Astrocyte (in vitro differentiated cells and primary cell): ENCODE measurements around the gene BEST3. TPM values are rescaled to one million over a fixed set of nuclear protein-coding genes. Genes with fewer than 3 reads are reported as not detected.

Source experiments
- DNase-seq: peaks from one replicate; pipeline ENCODE4 v3.0.0-alpha.2; 2010; ENCODE audit warnings: low read depth
- FAIRE-seq: peaks from 2 replicates; lab custom pipeline; 2011; peaks lifted over from hg19 to GRCh38; lab: Jason Lieb, UNC
- H2AFZ ChIP-seq: 2 replicates; pipeline ENCODE4 v1.6.0; 2012; ENCODE audit warnings: low read depth, low read length, inconsistent platforms
- H3K27ac ChIP-seq: 2 replicates; pipeline ENCODE4 v1.5.1; 2011; ENCODE audit warnings: low read depth, low read length, inconsistent platforms
- H3K27me3 ChIP-seq: 2 replicates; pipeline ENCODE4 v1.6.0; 2011; ENCODE audit warnings: low read length, inconsistent platforms; ENCODE audit not compliant: insufficient read depth
- H3K36me3 ChIP-seq: 2 replicates; pipeline ENCODE4 v1.5.1; 2011; ENCODE audit warnings: low read length, inconsistent platforms; ENCODE audit not compliant: insufficient read depth
- H3K4me1 ChIP-seq: 2 replicates; pipeline ENCODE4 v1.5.1; 2011; ENCODE audit warnings: low read length, inconsistent platforms; ENCODE audit not compliant: insufficient read depth
- H3K4me2 ChIP-seq: 2 replicates; pipeline ENCODE4 v1.6.0; 2012; ENCODE audit warnings: low read length, inconsistent platforms
- H3K4me3 ChIP-seq: 2 replicates; pipeline ENCODE4 v1.5.1; 2011; ENCODE audit warnings: low read depth, mild to moderate bottlenecking, low read length, inconsistent platforms; ENCODE audit not compliant: insufficient read depth
- H3K79me2 ChIP-seq: 2 replicates; pipeline ENCODE4 v1.6.0; 2012; ENCODE audit warnings: mild to moderate bottlenecking, low read length, inconsistent platforms; ENCODE audit not compliant: insufficient read depth
- H3K9ac ChIP-seq: 2 replicates; pipeline ENCODE4 v1.6.0; 2012; ENCODE audit warnings: mild to moderate bottlenecking, low read length, inconsistent platforms
- H3K9me3 ChIP-seq: 2 replicates; pipeline ENCODE4 v1.5.1; 2012; ENCODE audit warnings: low read depth, mild to moderate bottlenecking, low read length, inconsistent platforms; ENCODE audit not compliant: insufficient read depth
- H4K20me1 ChIP-seq: 2 replicates; pipeline ENCODE4 v1.6.0; 2012; ENCODE audit warnings: low read length, inconsistent platforms; ENCODE audit not compliant: insufficient read depth
- H3K27ac Mint-ChIP-seq: one replicate; pipeline ENCODE4 v1.8.0; 2021; ENCODE audit warnings: mild to moderate bottlenecking, mixed read lengths; ENCODE audit not compliant: unreplicated experiment
- H3K27me3 Mint-ChIP-seq: one replicate; pipeline ENCODE4 v1.8.0; 2021; ENCODE audit warnings: low read depth, mixed read lengths; ENCODE audit not compliant: unreplicated experiment
- H3K36me3 Mint-ChIP-seq: one replicate; pipeline ENCODE4 v1.8.0; 2021; ENCODE audit warnings: low read depth, mixed read lengths; ENCODE audit not compliant: unreplicated experiment
- H3K4me1 Mint-ChIP-seq: one replicate; pipeline ENCODE4 v1.8.0; 2021; ENCODE audit warnings: low read depth, mixed read lengths; ENCODE audit not compliant: unreplicated experiment
- H3K4me3 Mint-ChIP-seq: one replicate; pipeline ENCODE4 v1.8.0; 2021; ENCODE audit warnings: mild to moderate bottlenecking, moderate library complexity, mixed read lengths; ENCODE audit not compliant: unreplicated experiment
- H3K9me3 Mint-ChIP-seq: one replicate; pipeline ENCODE4 v1.8.0; 2021; ENCODE audit warnings: mild to moderate bottlenecking, mixed read lengths; ENCODE audit not compliant: unreplicated experiment
- CTCF ChIP-seq: IDR thresholded peaks from 2 replicates; pipeline ENCODE4 v1.5.1; 2011; ENCODE audit warnings: low read depth, mild to moderate bottlenecking, inconsistent platforms, low read length, moderate library complexity; ENCODE audit not compliant: insufficient read depth
- EZH2 ChIP-seq: IDR thresholded peaks from 2 replicates; pipeline ENCODE4 v1.6.1; 2012; ENCODE audit warnings: mild to moderate bottlenecking, low read length, inconsistent platforms; ENCODE audit not compliant: insufficient read depth
- total RNA-seq: library from RNA; stranded (reverse); gene quantifications from 2 replicates; pipeline ENCODE4 v1.2.1, GENCODE V29; 2021

The BEST3 gene
- total RNA-seq, 1 donor from 2014 or later = 1.2 TPM

GRCh38 chr12:69663726-69664125 is 35.4 kb downstream of the BEST3 start:
- Mint-ChIP-seq H3K36me3 (no peaks in the 10 kb centered on the region), H3K4me3 (no peak overlapping the region), H3K27me3 (no peaks in the 10 kb centered on the region), H3K27ac (peak overlapping the region; percentile 38), H3K4me1 (peaks cover 5% of the 10 kb centered on the region), H3K9me3 (peaks cover 2% of the 10 kb centered on the region)
- Histone ChIP-seq H3K4me2 (no peak overlapping the region), H3K79me2 (no peaks in the 10 kb centered on the region), H3K27ac (no peak overlapping the region), H3K9ac (no peak overlapping the region), H3K4me1 (no peaks in the 10 kb centered on the region), H3K9me3 (no peaks in the 10 kb centered on the region), H3K27me3 (no peaks in the 10 kb centered on the region), H2AFZ (no peak overlapping the region), H3K36me3 (no peaks in the 10 kb centered on the region), H4K20me1 (no peaks in the 10 kb centered on the region), H3K4me3 (no peak overlapping the region)
- DNase-seq (no peak), FAIRE-seq (no peak)
- TF ChIP-seq CTCF = no peak
- TF ChIP-seq EZH2 = no peak

GRCh38 chr12:69662764-69663163 is 36.3 kb downstream of the BEST3 start:
- Histone ChIP-seq H3K4me3 (no peak overlapping the region), H3K27me3 (no peaks in the 10 kb centered on the region), H2AFZ (no peak overlapping the region), H3K79me2 (no peaks in the 10 kb centered on the region), H3K9ac (no peak overlapping the region), H3K36me3 (no peaks in the 10 kb centered on the region), H3K9me3 (no peaks in the 10 kb centered on the region), H3K27ac (no peak overlapping the region), H3K4me2 (no peak overlapping the region), H3K4me1 (peaks cover 2% of the 10 kb centered on the region), H4K20me1 (no peaks in the 10 kb centered on the region)
- no peak for DNase-seq
- peaks cover 10% of the 10 kb centered on the region for H3K4me1 Mint-ChIP-seq
- FAIRE-seq = no peak
- TF ChIP-seq EZH2 (no peak), CTCF (no peak)
- H3K27me3 Mint-ChIP-seq = no peaks in the 10 kb centered on the region
- no peak overlapping the region for H3K4me3 Mint-ChIP-seq
- peaks cover 2% of the 10 kb centered on the region for H3K9me3 Mint-ChIP-seq
- no peaks in the 10 kb centered on the region for H3K36me3 Mint-ChIP-seq
- no peak overlapping the region for H3K27ac Mint-ChIP-seq

- Histone ChIP-seq H3K4me3 (no peak overlapping the region), H3K27me3 (no peaks in the 10 kb centered on the region), H3K9me3 (no peaks in the 10 kb centered on the region), H3K4me2 (no peak overlapping the region), H3K27ac (no peak overlapping the region), H3K79me2 (no peaks in the 10 kb centered on the region), H2AFZ (no peak overlapping the region), H3K4me1 (peaks cover 11% of the 10 kb centered on the region), H4K20me1 (no peaks in the 10 kb centered on the region), H3K9ac (no peak overlapping the region), H3K36me3 (no peaks in the 10 kb centered on the region)
- Mint-ChIP-seq H3K27me3 (no peaks in the 10 kb centered on the region), H3K9me3 (peaks cover 2% of the 10 kb centered on the region), H3K27ac (no peak overlapping the region), H3K4me3 (no peak overlapping the region), H3K36me3 (no peaks in the 10 kb centered on the region), H3K4me1 (peaks cover 19% of the 10 kb centered on the region)
- DNase-seq (no peak), FAIRE-seq (no peak)
- no peak for TF ChIP-seq CTCF
- no peak for TF ChIP-seq EZH2
These were observed 37.7 kb downstream of the BEST3 start for GRCh38 chr12:69661386-69661785.
